Natural killer cell treated with Interleukin-12 subunit alpha and Interleukin-12 subunit beta and Interleukin-15 and Interleukin-18, amount 100 ng/mL, for 72 hours (primary cell): ENCODE measurements around the gene HMCN1. TPM values are rescaled to one million over a fixed set of nuclear protein-coding genes. Genes with fewer than 3 reads are reported as not detected.
"Not testable (repeated sequence)": the region's sequence is repeated elsewhere in the genome, so short reads cannot be mapped to it uniquely, and the experiment has no call there.

ENCODE experiments used
- ATAC-seq, 2 donors: fragments of 150-1000 bp; cut with Tn5 transposase in 1 of 2; sonication (Bioruptor Pico), chemical (Tn5 transposase) in 1 of 2; 2 replicates each; pipeline ENCODE4 v1.10.0; 2021
- DNase-seq: peaks from one replicate; pipeline ENCODE4 v3.0.0; 2022; ENCODE audit warnings: low spot score
- H3K27ac Mint-ChIP-seq, 2 donors: 1 replicate in 1 of 2; 2 replicates in 1 of 2; pipeline ENCODE4 v1.8.0; 2022; ENCODE audit warnings: mixed read lengths in 2 of 2, mild to moderate bottlenecking in 1 of 2, moderate library complexity in 1 of 2
- H3K27me3 Mint-ChIP-seq, 2 donors: 1 replicate in 1 of 2; 2 replicates in 1 of 2; pipeline ENCODE4 v1.8.0; 2022; ENCODE audit warnings: mixed read lengths in 2 of 2
- H3K36me3 Mint-ChIP-seq: one replicate; pipeline ENCODE4 v1.8.0; 2022; ENCODE audit warnings: mixed read lengths
- H3K4me1 Mint-ChIP-seq, 2 donors: 1 replicate in 1 of 2; 2 replicates in 1 of 2; pipeline ENCODE4 v1.8.0; 2022; ENCODE audit warnings: low read depth in 2 of 2, mixed read lengths in 2 of 2, mild to moderate bottlenecking in 1 of 2
- H3K4me3 Mint-ChIP-seq: one replicate; pipeline ENCODE4 v1.8.0; 2022; ENCODE audit warnings: mixed read lengths
- H3K9me3 Mint-ChIP-seq: 2 replicates; pipeline ENCODE4 v1.8.0; 2022; ENCODE audit warnings: mixed read lengths
- total RNA-seq, 2 donors: library from RNA; stranded (reverse); gene quantifications; one replicate each; pipeline ENCODE4 v1.2.3, GENCODE V29; 2022

HMCN1 gene
- total RNA-seq, 2 donors from 2014 or later = 1.1 to 1.4 TPM

- H3K9me3 Mint-ChIP-seq = no peaks in the 10 kb centered on the region
- H3K4me1 Mint-ChIP-seq = no peaks in the 10 kb centered on the region
- DNase-seq (no peak), ATAC-seq (no peak)
- no peaks in the 10 kb centered on the region for H3K36me3 Mint-ChIP-seq
- no peak overlapping the region for H3K27ac Mint-ChIP-seq
- no peak overlapping the region for H3K4me3 Mint-ChIP-seq
- H3K27me3 Mint-ChIP-seq = peaks cover 16 to 27% of the 10 kb centered on the region in 2 donors
Observed at GRCh38 chr1:185767508-185768120, 33.4 kb downstream of the HMCN1 start.

GRCh38 chr1:185768371-185768770, 34.2 kb downstream of the HMCN1 start:
- Mint-ChIP-seq H3K36me3 (no peaks in the 10 kb centered on the region), H3K27me3 (peaks cover 15 to 23% of the 10 kb centered on the region in 2 donors), H3K27ac (no peak overlapping the region), H3K4me3 (no peak overlapping the region), H3K4me1 (no peaks in the 10 kb centered on the region), H3K9me3 (no peaks in the 10 kb centered on the region)
- DNase-seq (no peak), ATAC-seq (no peak)

GRCh38 chr1:185769136-185769535, 34.9 kb downstream of the HMCN1 start:
- no peaks in the 10 kb centered on the region for H3K9me3 Mint-ChIP-seq
- no peaks in the 10 kb centered on the region for H3K4me1 Mint-ChIP-seq
- H3K27ac Mint-ChIP-seq = no peak overlapping the region
- H3K36me3 Mint-ChIP-seq = no peaks in the 10 kb centered on the region
- H3K27me3 Mint-ChIP-seq = peaks cover 16 to 30% of the 10 kb centered on the region in 2 donors
- no peak overlapping the region for H3K4me3 Mint-ChIP-seq
- DNase-seq (no peak), ATAC-seq (no peak)

GRCh38 chr1:185774394-185774793, 40.2 kb downstream of the HMCN1 start:
- Mint-ChIP-seq H3K4me1 (no peaks in the 10 kb centered on the region), H3K27me3 (peaks cover 19 to 30% of the 10 kb centered on the region in 2 donors), H3K36me3 (no peaks in the 10 kb centered on the region), H3K4me3 (no peak overlapping the region), H3K9me3 (no peaks in the 10 kb centered on the region), H3K27ac (no peak overlapping the region)
- DNase-seq = no peak
- no peak for ATAC-seq

GRCh38 chr1:185775501-185775900, 41.3 kb downstream of the HMCN1 start:
- DNase-seq (no peak), ATAC-seq (no peak)
- Mint-ChIP-seq H3K4me3 (no peak overlapping the region), H3K4me1 (no peaks in the 10 kb centered on the region), H3K36me3 (no peaks in the 10 kb centered on the region), H3K9me3 (no peaks in the 10 kb centered on the region), H3K27ac (no peak overlapping the region), H3K27me3 (peaks cover 15 to 24% of the 10 kb centered on the region in 2 donors)

- Mint-ChIP-seq H3K36me3 (peaks cover 3% of the 10 kb centered on the region), H3K9me3 (peaks cover 4% of the 10 kb centered on the region), H3K27me3 (peaks cover 20 to 31% of the 10 kb centered on the region in 2 donors), H3K27ac (no peak overlapping the region), H3K4me3 (no peak overlapping the region), H3K4me1 (no peaks in the 10 kb centered on the region)
- ATAC-seq (no peak), DNase-seq (no peak)
Observed at GRCh38 chr1:185776522-185776921, 42.3 kb downstream of the HMCN1 start.

- H3K36me3 Mint-ChIP-seq, H3K27ac Mint-ChIP-seq, DNase-seq, H3K4me3 Mint-ChIP-seq, H3K4me1 Mint-ChIP-seq, ATAC-seq, H3K9me3 Mint-ChIP-seq: not testable (repeated sequence)
- peaks cover 17 to 24% of the 10 kb centered on the region in 2 donors for H3K27me3 Mint-ChIP-seq
Observed at GRCh38 chr1:185783860-185784259, 49.7 kb downstream of the HMCN1 start.

GRCh38 chr1:185785586-185785985, 51.4 kb downstream of the HMCN1 start:
- no peak for DNase-seq
- no peaks in the 10 kb centered on the region for H3K4me1 Mint-ChIP-seq
- no peak overlapping the region for H3K4me3 Mint-ChIP-seq
- H3K27ac Mint-ChIP-seq = no peak overlapping the region
- no peak for ATAC-seq
- peaks cover 4% of the 10 kb centered on the region for H3K9me3 Mint-ChIP-seq
- H3K36me3 Mint-ChIP-seq = peaks cover 4% of the 10 kb centered on the region
- H3K27me3 Mint-ChIP-seq = peaks cover 17 to 24% of the 10 kb centered on the region in 2 donors

- DNase-seq = no peak
- Mint-ChIP-seq H3K9me3 (no peaks in the 10 kb centered on the region), H3K4me3 (no peak overlapping the region), H3K4me1 (no peaks in the 10 kb centered on the region), H3K27me3 (peaks cover 12 to 17% of the 10 kb centered on the region in 2 donors), H3K36me3 (peaks cover under 1% of the 10 kb centered on the region), H3K27ac (no peak overlapping the region)
- no peak for ATAC-seq
Observed at GRCh38 chr1:185786524-185786923, 52.3 kb downstream of the HMCN1 start.

- H3K27ac Mint-ChIP-seq = no peak overlapping the region
- ATAC-seq = no peak
- H3K9me3 Mint-ChIP-seq = no peaks in the 10 kb centered on the region
Observed at GRCh38 chr1:185787238-185787637, 53.0 kb downstream of the HMCN1 start.

GRCh38 chr1:185788386-185788785, 54.2 kb downstream of the HMCN1 start:
- Mint-ChIP-seq H3K4me1 (no peaks in the 10 kb centered on the region), H3K4me3 (no peak overlapping the region), H3K27me3 (peaks cover 7 to 8% of the 10 kb centered on the region in 2 donors), H3K27ac (no peak overlapping the region), H3K9me3 (no peaks in the 10 kb centered on the region), H3K36me3 (no peaks in the 10 kb centered on the region)
- ATAC-seq (no peak), DNase-seq (no peak)

More at GRCh38 chr1:185787238-185787637, 53.0 kb downstream of the HMCN1 start:
- Mint-ChIP-seq H3K27me3 (peaks cover 8 to 10% of the 10 kb centered on the region in 2 donors), H3K36me3 (no peaks in the 10 kb centered on the region), H3K4me1 (no peaks in the 10 kb centered on the region), H3K4me3 (no peak overlapping the region)
- DNase-seq = no peak

- ATAC-seq (no peak), DNase-seq (no peak)
- H3K9me3 Mint-ChIP-seq = no peaks in the 10 kb centered on the region
- H3K4me1 Mint-ChIP-seq = no peaks in the 10 kb centered on the region
- no peak overlapping the region for H3K4me3 Mint-ChIP-seq
- peaks cover 7 to 8% of the 10 kb centered on the region in 2 donors for H3K27me3 Mint-ChIP-seq
- H3K27ac Mint-ChIP-seq = no peak overlapping the region
- no peaks in the 10 kb centered on the region for H3K36me3 Mint-ChIP-seq
Observed at GRCh38 chr1:185789501-185790193, 55.5 kb downstream of the HMCN1 start.

- H3K36me3 Mint-ChIP-seq = no peaks in the 10 kb centered on the region
- H3K27me3 Mint-ChIP-seq = peaks cover 5% of the 10 kb centered on the region in 2 donors
- DNase-seq = no peak
- no peak for ATAC-seq
- no peak overlapping the region for H3K27ac Mint-ChIP-seq
- H3K9me3 Mint-ChIP-seq = no peaks in the 10 kb centered on the region
- H3K4me3 Mint-ChIP-seq = no peak overlapping the region
- no peaks in the 10 kb centered on the region for H3K4me1 Mint-ChIP-seq
Observed at GRCh38 chr1:185790194-185790735, 56.1 kb downstream of the HMCN1 start.

GRCh38 chr1:185792040-185792439, 57.8 kb downstream of the HMCN1 start:
- Mint-ChIP-seq H3K4me1 (no peaks in the 10 kb centered on the region), H3K27ac (no peak overlapping the region), H3K27me3 (peaks cover 0 to 2% of the 10 kb centered on the region in 2 donors), H3K4me3 (no peak overlapping the region), H3K9me3 (peaks cover 2% of the 10 kb centered on the region), H3K36me3 (no peaks in the 10 kb centered on the region)
- no peak for DNase-seq
- no peak for ATAC-seq
